Activated CD8-positive, alpha-beta memory T cell treated with anti-CD3 and anti-CD28 coated beads, Interleukin-2, amount 50 U/mL, for 1 hour (primary cell): ENCODE results near the gene MGAT4A.
"Not testable (repeated sequence)": the region's sequence is repeated elsewhere in the genome, so short reads cannot be mapped to it uniquely, and the experiment has no call there.

ENCODE experiments used
- DNase-seq: peaks from one replicate; pipeline ENCODE4 v3.0.0-alpha.2; 2020; ENCODE audit errors: extremely low read depth

The MGAT4A gene

GRCh38 chr2:98730053-98730706 lies 752 bp downstream of the MGAT4A start:
- DNase-seq = no peak

GRCh38 chr2:98729652-98730051 lies 1.3 kb downstream of the MGAT4A start:
- DNase-seq = no peak

GRCh38 chr2:98728088-98728718 lies 2.7 kb downstream of the MGAT4A start:
- DNase-seq = not testable (repeated sequence)

- DNase-seq = no peak
These were observed 3.4 kb downstream of the MGAT4A start for GRCh38 chr2:98727369-98728087.

- DNase-seq = no peak
These were observed 4.1 kb downstream of the MGAT4A start for GRCh38 chr2:98726735-98727368.

- DNase-seq = no peak
These were observed 4.7 kb downstream of the MGAT4A start for GRCh38 chr2:98726205-98726604.

GRCh38 chr2:98720286-98720685 lies 10.6 kb downstream of the MGAT4A start:
- DNase-seq = no peak

- DNase-seq = no peak
These were observed 13.3 kb downstream of the MGAT4A start for GRCh38 chr2:98717621-98718020.

GRCh38 chr2:98716786-98717185 lies 14.1 kb downstream of the MGAT4A start:
- DNase-seq = no peak

GRCh38 chr2:98715812-98716451 lies 15.0 kb downstream of the MGAT4A start:
- DNase-seq = no peak

- no peak for DNase-seq
These were observed 17.5 kb downstream of the MGAT4A start for GRCh38 chr2:98713332-98714015.

- no peak for DNase-seq
These were observed 18.8 kb downstream of the MGAT4A start for GRCh38 chr2:98712145-98712544.

- no peak for DNase-seq
These were observed 19.4 kb downstream of the MGAT4A start for GRCh38 chr2:98711506-98711905.

GRCh38 chr2:98710734-98711133 lies 20.2 kb downstream of the MGAT4A start:
- no peak for DNase-seq

- DNase-seq = no peak
These were observed 21.4 kb downstream of the MGAT4A start for GRCh38 chr2:98709535-98709934.

- no peak for DNase-seq
These were observed 22.3 kb downstream of the MGAT4A start for GRCh38 chr2:98708396-98709186.

- DNase-seq = no peak
These were observed 24.3 kb downstream of the MGAT4A start for GRCh38 chr2:98706591-98706990.

- no peak for DNase-seq
These were observed 25.7 kb downstream of the MGAT4A start for GRCh38 chr2:98705333-98705617.

GRCh38 chr2:98704499-98705332 lies 26.2 kb downstream of the MGAT4A start:
- DNase-seq = no peak

GRCh38 chr2:98703738-98704137 lies 27.2 kb downstream of the MGAT4A start:
- DNase-seq = no peak
